GM12878 (cell line): Measurements from ENCODE around the gene ZNF581.

Experiments used
- MEF2B ChIP-seq: fragments of 450-650 bp; IDR thresholded peaks from 2 replicates; pipeline ENCODE4 v1.6.1; 2018; ENCODE audit warnings: mild to moderate bottlenecking, moderate library complexity; ENCODE audit not compliant: partially characterized antibody, poor library complexity, severe bottlenecking
- YY1 ChIP-seq: IDR thresholded peaks from 2 replicates; pipeline ENCODE4 v1.6.1; 2011; ENCODE audit warnings: low read depth, mild to moderate bottlenecking, low read length

DNA sequence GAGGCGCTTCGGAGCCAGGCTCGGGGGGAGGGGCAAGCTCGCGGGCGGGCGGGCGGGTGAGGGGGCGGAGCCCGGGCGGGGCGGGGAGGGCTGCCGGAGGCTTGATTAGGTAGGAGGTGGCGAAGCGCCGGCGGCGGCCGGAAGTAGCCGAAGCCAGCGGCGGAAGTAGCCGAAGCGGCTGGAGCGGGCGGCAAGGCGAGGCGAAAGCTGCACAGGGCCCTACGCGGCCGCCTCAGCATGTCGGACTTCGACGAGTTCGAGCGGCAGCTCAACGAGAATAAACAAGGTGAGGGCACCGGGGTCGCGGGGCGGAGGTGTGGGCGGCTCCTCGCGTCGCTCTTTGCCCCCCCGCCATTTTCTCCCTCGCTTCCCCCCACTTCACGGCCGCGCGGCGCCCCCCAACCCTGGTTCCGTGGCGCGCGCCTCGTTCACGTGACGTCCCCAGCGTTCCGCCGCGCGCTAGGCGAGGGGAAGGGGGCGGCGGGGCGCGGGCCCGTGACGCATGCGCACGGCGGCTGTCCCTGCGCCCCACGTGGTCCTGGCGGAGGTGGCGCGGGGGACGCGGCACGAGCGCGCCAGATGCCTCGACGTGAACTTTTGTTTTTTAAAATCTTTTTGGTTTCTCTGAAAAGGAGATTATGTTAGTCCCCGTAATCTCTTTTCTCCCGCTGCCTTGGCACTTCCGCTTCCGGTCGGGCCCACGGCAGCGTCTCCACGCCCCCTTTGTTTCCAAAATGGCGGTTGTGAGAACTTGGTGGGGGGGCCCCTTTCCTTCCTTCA lies 11.6 kb downstream of the ZNF581 start, which contains the start of gene U2AF2:
- TF ChIP-seq MEF2B, result no peak
- peak; percentile 96 for TF ChIP-seq YY1
